Measurements from ENCODE around the gene ACAD11.
"Not testable (repeated sequence)": the region's sequence is repeated elsewhere in the genome, so short reads cannot be mapped to it uniquely, and the experiment has no call there.

ACAD11 gene

GRCh38 chr3:132625613-132626012 is 34.0 kb downstream of the ACAD11 start:
- Histone ChIP-seq H3K36me3 (ENCODE audit: insufficient read depth, low read length) (peaks cover 20% of the 10 kb centered on the region), H3K9ac (ENCODE audit: low read length) (no peak overlapping the region), H3K27ac (ENCODE audit: low read depth, low read length) (no peak overlapping the region), H3K27me3 (ENCODE audit: control insufficient read depth in 1 of 2, insufficient read depth in 2 of 2, low read length in 2 of 2) (no peaks in the 10 kb centered on the region), H3K9me3 (ENCODE audit: low read length) (no peaks in the 10 kb centered on the region), H3K4me1 (ENCODE audit: insufficient read depth, low read length) (no peaks in the 10 kb centered on the region), H3K4me3 (ENCODE audit: low read depth in 1 of 2, low read length in 2 of 2) (no peak overlapping the region)

- no peaks in the 10 kb centered on the region for H3K4me1 ChIP-seq (ENCODE audit: insufficient read depth, low read length)
- H3K36me3 ChIP-seq (ENCODE audit: insufficient read depth, low read length) = peaks cover 20% of the 10 kb centered on the region
- no peak overlapping the region for H3K27ac ChIP-seq (ENCODE audit: low read depth, low read length)
Observed at GRCh38 chr3:132624790-132625189, 34.8 kb downstream of the ACAD11 start.

DNA sequence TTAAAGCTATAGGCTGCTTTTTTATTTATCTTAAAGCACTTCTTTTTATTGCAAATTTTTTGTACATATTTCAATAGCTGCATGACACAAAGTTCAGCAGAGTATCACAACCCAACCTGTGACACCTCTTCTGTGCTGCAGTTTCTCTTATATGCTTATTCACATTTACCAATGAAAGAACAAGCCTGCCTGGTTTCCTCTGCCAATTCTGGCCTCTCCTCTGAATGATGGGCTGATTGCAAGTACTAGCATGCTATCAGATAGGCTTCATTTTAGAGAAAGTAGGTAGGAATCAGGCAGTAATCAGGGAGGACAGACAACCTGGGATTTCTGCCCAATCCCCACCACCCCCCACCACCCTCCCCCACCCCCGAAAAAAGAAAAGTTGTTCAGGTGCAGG is 36.0 kb downstream of the ACAD11 start:
- Histone ChIP-seq H3K27me3 (ENCODE audit: control insufficient read depth in 1 of 2, insufficient read depth in 2 of 2, low read length in 2 of 2) (no peaks in the 10 kb centered on the region), H3K4me3 (ENCODE audit: low read depth in 1 of 2, low read length in 2 of 2) (no peak overlapping the region), H3K27ac (ENCODE audit: low read depth, low read length) (no peak overlapping the region), H3K9me3 (ENCODE audit: low read length) (no peaks in the 10 kb centered on the region), H3K9ac (ENCODE audit: low read length) (no peak overlapping the region), H3K4me1 (ENCODE audit: insufficient read depth, low read length) (no peaks in the 10 kb centered on the region), H3K36me3 (ENCODE audit: insufficient read depth, low read length) (peaks cover 20% of the 10 kb centered on the region)

More at GRCh38 chr3:132624790-132625189, 34.8 kb downstream of the ACAD11 start:
- no peak overlapping the region for H3K9ac ChIP-seq (ENCODE audit: low read length)
- no peak overlapping the region for H3K4me3 ChIP-seq (ENCODE audit: low read depth in 1 of 2, low read length in 2 of 2)
- no peaks in the 10 kb centered on the region for H3K9me3 ChIP-seq (ENCODE audit: low read length)
- H3K27me3 ChIP-seq (ENCODE audit: control insufficient read depth in 1 of 2, insufficient read depth in 2 of 2, low read length in 2 of 2) = no peaks in the 10 kb centered on the region

DNA sequence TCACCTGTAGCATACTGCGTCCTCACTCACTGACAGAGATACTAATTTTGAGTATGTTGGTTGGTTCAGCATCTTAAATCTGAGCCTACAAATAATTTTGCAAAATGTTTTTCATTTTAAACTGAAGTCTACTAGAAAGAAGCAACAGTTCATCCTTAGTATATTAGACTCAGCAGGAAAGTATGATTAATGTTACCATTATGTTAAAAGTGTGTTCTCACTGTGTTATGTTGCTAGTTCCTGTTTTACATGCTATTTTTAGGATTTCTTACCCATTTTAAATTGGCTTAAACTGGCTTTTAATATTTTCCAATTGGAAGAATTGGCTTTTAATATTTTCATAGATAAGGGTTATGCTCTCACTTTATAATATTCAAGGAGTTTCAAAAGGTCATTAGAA is 36.8 kb downstream of the ACAD11 start:
- Histone ChIP-seq H3K4me3 (ENCODE audit: low read depth in 1 of 2, low read length in 2 of 2) (no peak overlapping the region), H3K36me3 (ENCODE audit: insufficient read depth, low read length) (peaks cover 20% of the 10 kb centered on the region), H3K4me1 (ENCODE audit: insufficient read depth, low read length) (no peaks in the 10 kb centered on the region), H3K9ac (ENCODE audit: low read length) (no peak overlapping the region), H3K27me3 (ENCODE audit: control insufficient read depth in 1 of 2, insufficient read depth in 2 of 2, low read length in 2 of 2) (no peaks in the 10 kb centered on the region), H3K27ac (ENCODE audit: low read depth, low read length) (no peak overlapping the region), H3K9me3 (ENCODE audit: low read length) (no peaks in the 10 kb centered on the region)

GRCh38 chr3:132622148-132622547 is 37.5 kb downstream of the ACAD11 start:
- Histone ChIP-seq H3K27me3 (ENCODE audit: control insufficient read depth in 1 of 2, insufficient read depth in 2 of 2, low read length in 2 of 2) (no peaks in the 10 kb centered on the region), H3K9me3 (ENCODE audit: low read length) (no peaks in the 10 kb centered on the region), H3K36me3 (ENCODE audit: insufficient read depth, low read length) (peaks cover 14% of the 10 kb centered on the region), H3K9ac (ENCODE audit: low read length) (no peak overlapping the region), H3K4me1 (ENCODE audit: insufficient read depth, low read length) (no peaks in the 10 kb centered on the region), H3K27ac (ENCODE audit: low read depth, low read length) (no peak overlapping the region), H3K4me3 (ENCODE audit: low read depth in 1 of 2, low read length in 2 of 2) (no peak overlapping the region)

- H3K9ac ChIP-seq (ENCODE audit: low read length) = no peak overlapping the region
- no peaks in the 10 kb centered on the region for H3K36me3 ChIP-seq (ENCODE audit: insufficient read depth, low read length)
- no peak overlapping the region for H3K4me3 ChIP-seq (ENCODE audit: low read depth in 1 of 2, low read length in 2 of 2)
- H3K27me3 ChIP-seq (ENCODE audit: control insufficient read depth in 1 of 2, insufficient read depth in 2 of 2, low read length in 2 of 2) = no peaks in the 10 kb centered on the region
- no peak overlapping the region for H3K27ac ChIP-seq (ENCODE audit: low read depth, low read length)
- no peaks in the 10 kb centered on the region for H3K9me3 ChIP-seq (ENCODE audit: low read length)
- no peaks in the 10 kb centered on the region for H3K4me1 ChIP-seq (ENCODE audit: insufficient read depth, low read length)
Observed at GRCh38 chr3:132616780-132617179, 42.8 kb downstream of the ACAD11 start.

DNA sequence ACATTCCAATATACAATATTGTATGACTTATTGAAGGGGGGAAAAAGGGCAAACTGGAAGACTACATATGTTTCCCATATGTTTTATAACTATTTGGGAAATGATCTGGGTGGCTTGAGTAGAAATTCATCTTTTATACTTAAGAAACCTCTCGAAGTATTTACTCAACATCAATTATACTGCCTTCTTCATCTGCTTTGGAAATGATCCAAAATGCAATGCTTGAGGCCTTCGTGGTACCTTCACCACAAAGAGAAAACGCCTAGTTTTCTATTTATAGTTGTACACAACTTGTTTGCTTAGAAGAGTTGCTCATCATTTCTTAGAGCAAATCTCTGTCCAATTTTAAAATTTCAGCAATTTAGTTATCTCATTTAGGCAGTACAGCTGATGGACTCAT is 43.7 kb downstream of the ACAD11 start:
- H3K9me3 ChIP-seq (ENCODE audit: low read length) = no peaks in the 10 kb centered on the region
- H3K4me1 ChIP-seq (ENCODE audit: insufficient read depth, low read length) = no peaks in the 10 kb centered on the region
- H3K27ac ChIP-seq (ENCODE audit: low read depth, low read length) = no peak overlapping the region
- no peak overlapping the region for H3K4me3 ChIP-seq (ENCODE audit: low read depth in 1 of 2, low read length in 2 of 2)
- no peak overlapping the region for H3K9ac ChIP-seq (ENCODE audit: low read length)
- no peaks in the 10 kb centered on the region for H3K27me3 ChIP-seq (ENCODE audit: control insufficient read depth in 1 of 2, insufficient read depth in 2 of 2, low read length in 2 of 2)
- H3K36me3 ChIP-seq (ENCODE audit: insufficient read depth, low read length) = no peaks in the 10 kb centered on the region

- not testable (repeated sequence) for H3K4me3 ChIP-seq (ENCODE audit: low read depth in 1 of 2, low read length in 2 of 2); H3K4me1 ChIP-seq (ENCODE audit: insufficient read depth, low read length); H3K9me3 ChIP-seq (ENCODE audit: low read length); H3K9ac ChIP-seq (ENCODE audit: low read length); H3K27ac ChIP-seq (ENCODE audit: low read depth, low read length); H3K36me3 ChIP-seq (ENCODE audit: insufficient read depth, low read length); H3K27me3 ChIP-seq (ENCODE audit: control insufficient read depth in 1 of 2, insufficient read depth in 2 of 2, low read length in 2 of 2)
Observed at GRCh38 chr3:132615301-132615700, 44.3 kb downstream of the ACAD11 start.

- not testable (repeated sequence) for H3K9ac ChIP-seq (ENCODE audit: low read length); H3K4me3 ChIP-seq (ENCODE audit: low read depth in 1 of 2, low read length in 2 of 2); H3K27me3 ChIP-seq (ENCODE audit: control insufficient read depth in 1 of 2, insufficient read depth in 2 of 2, low read length in 2 of 2); H3K27ac ChIP-seq (ENCODE audit: low read depth, low read length); H3K4me1 ChIP-seq (ENCODE audit: insufficient read depth, low read length); H3K9me3 ChIP-seq (ENCODE audit: low read length); H3K36me3 ChIP-seq (ENCODE audit: insufficient read depth, low read length)
Observed at GRCh38 chr3:132606620-132607019, 53.0 kb downstream of the ACAD11 start.

GRCh38 chr3:132606085-132606484 is 53.5 kb downstream of the ACAD11 start:
- Histone ChIP-seq H3K27me3 (ENCODE audit: control insufficient read depth in 1 of 2, insufficient read depth in 2 of 2, low read length in 2 of 2) (no peaks in the 10 kb centered on the region), H3K27ac (ENCODE audit: low read depth, low read length) (no peak overlapping the region), H3K9me3 (ENCODE audit: low read length) (no peaks in the 10 kb centered on the region), H3K36me3 (ENCODE audit: insufficient read depth, low read length) (peaks cover 7% of the 10 kb centered on the region), H3K4me3 (ENCODE audit: low read depth in 1 of 2, low read length in 2 of 2) (no peak overlapping the region), H3K9ac (ENCODE audit: low read length) (no peak overlapping the region), H3K4me1 (ENCODE audit: insufficient read depth, low read length) (peaks cover 7% of the 10 kb centered on the region)

- Histone ChIP-seq H3K4me3 (ENCODE audit: low read depth in 1 of 2, low read length in 2 of 2) (no peak overlapping the region), H3K4me1 (ENCODE audit: insufficient read depth, low read length) (peaks cover 7% of the 10 kb centered on the region), H3K36me3 (ENCODE audit: insufficient read depth, low read length) (peaks cover 7% of the 10 kb centered on the region), H3K27ac (ENCODE audit: low read depth, low read length) (no peak overlapping the region), H3K9ac (ENCODE audit: low read length) (no peak overlapping the region), H3K27me3 (ENCODE audit: control insufficient read depth in 1 of 2, insufficient read depth in 2 of 2, low read length in 2 of 2) (no peaks in the 10 kb centered on the region), H3K9me3 (ENCODE audit: low read length) (no peaks in the 10 kb centered on the region)
Observed at GRCh38 chr3:132605374-132605792, 54.2 kb downstream of the ACAD11 start.

DNA sequence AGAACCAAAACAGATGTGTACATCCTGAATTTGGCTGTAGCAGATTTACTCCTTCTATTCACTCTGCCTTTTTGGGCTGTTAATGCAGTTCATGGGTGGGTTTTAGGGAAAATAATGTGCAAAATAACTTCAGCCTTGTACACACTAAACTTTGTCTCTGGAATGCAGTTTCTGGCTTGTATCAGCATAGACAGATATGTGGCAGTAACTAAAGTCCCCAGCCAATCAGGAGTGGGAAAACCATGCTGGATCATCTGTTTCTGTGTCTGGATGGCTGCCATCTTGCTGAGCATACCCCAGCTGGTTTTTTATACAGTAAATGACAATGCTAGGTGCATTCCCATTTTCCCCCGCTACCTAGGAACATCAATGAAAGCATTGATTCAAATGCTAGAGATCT is 59.0 kb downstream of the ACAD11 start:
- not testable (repeated sequence) for H3K9me3 ChIP-seq (ENCODE audit: low read length); H3K4me3 ChIP-seq (ENCODE audit: low read depth in 1 of 2, low read length in 2 of 2); H3K27ac ChIP-seq (ENCODE audit: low read depth, low read length); H3K4me1 ChIP-seq (ENCODE audit: insufficient read depth, low read length); H3K36me3 ChIP-seq (ENCODE audit: insufficient read depth, low read length); H3K9ac ChIP-seq (ENCODE audit: low read length); H3K27me3 ChIP-seq (ENCODE audit: control insufficient read depth in 1 of 2, insufficient read depth in 2 of 2, low read length in 2 of 2)
